ENCODE data around the gene FA2H.

Gene FA2H

DNA sequence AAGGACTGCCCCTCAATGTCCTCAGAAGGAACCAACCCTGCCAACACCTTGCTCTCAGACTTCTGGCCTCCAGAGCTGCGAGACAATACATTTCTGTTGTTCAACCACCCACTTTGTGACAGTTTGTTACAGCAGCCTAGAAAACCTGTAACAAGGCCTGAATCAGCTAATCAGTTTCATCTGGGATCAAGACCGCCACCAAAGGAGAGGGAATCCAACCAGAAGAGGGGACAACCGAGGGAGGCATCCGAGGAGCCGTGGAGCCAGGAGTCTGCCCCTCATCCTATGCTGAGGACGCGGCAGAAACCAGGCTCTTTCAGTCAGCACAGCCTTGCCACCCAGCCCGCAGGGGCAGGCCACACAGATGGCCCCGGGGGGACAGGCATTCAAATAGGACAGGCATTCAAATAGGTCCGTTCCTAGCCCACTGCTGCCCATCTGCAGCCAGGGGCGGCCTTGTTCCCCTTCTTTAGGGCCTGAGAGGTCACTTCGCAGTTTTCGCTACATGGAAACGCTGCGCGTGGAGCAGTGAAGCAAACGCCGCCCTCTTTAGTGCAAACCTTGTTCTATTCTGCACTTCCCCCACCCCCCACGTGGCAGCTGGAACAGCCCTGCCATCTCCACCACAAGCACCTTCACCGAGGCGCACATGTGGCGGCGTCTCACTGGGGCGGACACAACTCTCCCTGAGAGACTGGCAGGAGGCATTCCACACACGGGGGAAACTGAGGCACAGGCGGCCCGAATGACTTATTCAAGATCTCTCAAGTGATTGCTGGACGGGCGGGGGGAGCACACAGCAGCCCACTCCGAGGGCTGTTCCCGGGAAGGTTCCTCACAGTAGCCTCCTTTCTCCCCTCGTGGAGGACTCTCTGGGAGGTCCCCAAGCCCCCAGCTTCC, 26.7 kb downstream of the FA2H start:
- no peak for ATAC-seq

GRCh38 chr16:74745926-74746325, 28.7 kb downstream of the FA2H start:
- TF ChIP-seq ESRRG (CRISPR knock-in tag; IDR thresholded peaks at IDR 0.05) (no peak), TOX (CRISPR knock-in tag; IDR thresholded peaks at IDR 0.05; ENCODE audit: borderline replicate concordance) (no peak), ZFP30 (CRISPR knock-in tag; IDR thresholded peaks at IDR 0.05) (no peak), OSR1 (CRISPR knock-in tag; IDR thresholded peaks at IDR 0.05) (no peak), PPARA (CRISPR knock-in tag; IDR thresholded peaks at IDR 0.05; ENCODE audit: borderline replicate concordance) (no peak), ZFP3 (CRISPR knock-in tag; IDR thresholded peaks at IDR 0.05) (no peak), CSRNP3 (CRISPR knock-in tag; IDR thresholded peaks at IDR 0.05) (no peak), TSHZ2 (CRISPR knock-in tag; IDR thresholded peaks at IDR 0.05) (no peak)
- TF ChIP-seq, protein P1, sequence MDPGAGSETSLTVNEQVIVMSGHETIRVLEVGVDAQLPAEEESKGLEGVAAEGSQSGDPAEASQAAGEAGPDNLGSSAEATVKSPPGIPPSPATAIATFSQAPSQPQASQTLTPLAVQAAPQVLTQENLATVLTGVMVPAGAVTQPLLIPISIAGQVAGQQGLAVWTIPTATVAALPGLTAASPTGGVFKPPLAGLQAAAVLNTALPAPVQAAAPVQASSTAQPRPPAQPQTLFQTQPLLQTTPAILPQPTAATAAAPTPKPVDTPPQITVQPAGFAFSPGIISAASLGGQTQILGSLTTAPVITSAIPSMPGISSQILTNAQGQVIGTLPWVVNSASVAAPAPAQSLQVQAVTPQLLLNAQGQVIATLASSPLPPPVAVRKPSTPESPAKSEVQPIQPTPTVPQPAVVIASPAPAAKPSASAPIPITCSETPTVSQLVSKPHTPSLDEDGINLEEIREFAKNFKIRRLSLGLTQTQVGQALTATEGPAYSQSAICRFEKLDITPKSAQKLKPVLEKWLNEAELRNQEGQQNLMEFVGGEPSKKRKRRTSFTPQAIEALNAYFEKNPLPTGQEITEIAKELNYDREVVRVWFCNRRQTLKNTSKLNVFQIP (CRISPR knock-in tag; IDR thresholded peaks at IDR 0.05; ENCODE audit: borderline replicate concordance, low read depth), result no peak
- TF ChIP-seq, protein P2, sequence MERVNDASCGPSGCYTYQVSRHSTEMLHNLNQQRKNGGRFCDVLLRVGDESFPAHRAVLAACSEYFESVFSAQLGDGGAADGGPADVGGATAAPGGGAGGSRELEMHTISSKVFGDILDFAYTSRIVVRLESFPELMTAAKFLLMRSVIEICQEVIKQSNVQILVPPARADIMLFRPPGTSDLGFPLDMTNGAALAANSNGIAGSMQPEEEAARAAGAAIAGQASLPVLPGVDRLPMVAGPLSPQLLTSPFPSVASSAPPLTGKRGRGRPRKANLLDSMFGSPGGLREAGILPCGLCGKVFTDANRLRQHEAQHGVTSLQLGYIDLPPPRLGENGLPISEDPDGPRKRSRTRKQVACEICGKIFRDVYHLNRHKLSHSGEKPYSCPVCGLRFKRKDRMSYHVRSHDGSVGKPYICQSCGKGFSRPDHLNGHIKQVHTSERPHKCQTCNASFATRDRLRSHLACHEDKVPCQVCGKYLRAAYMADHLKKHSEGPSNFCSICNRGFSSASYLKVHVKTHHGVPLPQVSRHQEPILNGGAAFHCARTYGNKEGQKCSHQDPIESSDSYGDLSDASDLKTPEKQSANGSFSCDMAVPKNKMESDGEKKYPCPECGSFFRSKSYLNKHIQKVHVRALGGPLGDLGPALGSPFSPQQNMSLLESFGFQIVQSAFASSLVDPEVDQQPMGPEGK (CRISPR knock-in tag; IDR thresholded peaks at IDR 0.05; ENCODE audit: borderline replicate concordance), result no peak
- no peak for ATAC-seq

More for the DNA sequence above, 26.7 kb downstream of the FA2H start:
- no peak for TF ChIP-seq CSDC2 (CRISPR knock-in tag; IDR thresholded peaks at IDR 0.05)
- TF ChIP-seq SNAI2 (CRISPR knock-in tag; IDR thresholded peaks at IDR 0.05), result no peak
- TF ChIP-seq RARB (CRISPR knock-in tag; IDR thresholded peaks at IDR 0.05), result no peak
- no peak for TF ChIP-seq ZNF70 (CRISPR knock-in tag; IDR thresholded peaks at IDR 0.05)
- no peak for TF ChIP-seq PPARA (CRISPR knock-in tag; IDR thresholded peaks at IDR 0.05; ENCODE audit: borderline replicate concordance)
- TF ChIP-seq, protein P1 (CRISPR knock-in tag; IDR thresholded peaks at IDR 0.05; ENCODE audit: borderline replicate concordance, low read depth), result no peak
- TF ChIP-seq CREB5 (CRISPR knock-in tag; IDR thresholded peaks at IDR 0.05; ENCODE audit: low read depth), result no peak
- no peak for TF ChIP-seq ZFP3 (CRISPR knock-in tag; IDR thresholded peaks at IDR 0.05)
- no peak for TF ChIP-seq ISL1 (CRISPR knock-in tag; IDR thresholded peaks at IDR 0.05)
- TF ChIP-seq TSHZ2 (CRISPR knock-in tag; IDR thresholded peaks at IDR 0.05), result no peak

Data from SK-N-SH treated with all-trans-retinoic acid at 6 μM for 48 hours (cell line).